IMR-90 (cell line): ENCODE results near the gene LMO2. TPM values are rescaled to one million over a fixed set of nuclear protein-coding genes. Genes with fewer than 3 reads are reported as not detected.

Source experiments
- ATAC-seq: fragments of 200-7000 bp; cut with Tn5 transposase; 2 replicates; pipeline ENCODE4 v1.9.1; 2020; ENCODE audit warnings: low read depth, mild to moderate bottlenecking, moderate library complexity
- BruUV-seq: library from RNA; stranded (reverse); fragments of 400-500 nt; replicated peaks from 2 replicates; lab custom pipeline; 2021; lab: Mats Ljungman, UMichigan
- CTCF ChIA-PET: fragments of 300-600 bp; formaldehyde crosslinking; extraction: SDS; loops from one replicate; lab custom pipeline; 2021; ENCODE audit warnings: antibody characterized with exemption; lab: Yijun Ruan, JAX
- POLR2A ChIA-PET: fragments of 300-600 bp; sonication (Branson Sonifier 250); formaldehyde crosslinking; loops from one replicate; lab custom pipeline; 2022; ENCODE audit warnings: antibody characterized with exemption; ENCODE audit not compliant: unreplicated experiment; lab: Charles Lee
- DNase-seq: peaks from one replicate; pipeline ENCODE4 v3.0.0; 2013
- H2AFZ ChIP-seq: replicated peaks from 2 replicates; pipeline ENCODE3; 2013; ENCODE audit warnings: low read length, mild to moderate bottlenecking; ENCODE audit not compliant: poor library complexity
- H2AK5ac ChIP-seq: 2 replicates; pipeline ENCODE4 v1.6.1; 2013; ENCODE audit warnings: low read depth, low read length, inconsistent platforms
- H2AK9ac ChIP-seq: replicated peaks from 2 replicates; pipeline ENCODE3; 2013; ENCODE audit warnings: mild to moderate bottlenecking, low read depth, low read length, moderate library complexity; ENCODE audit not compliant: poor library complexity
- H2BK120ac ChIP-seq: 2 replicates; pipeline ENCODE4 v1.6.1; 2013; ENCODE audit warnings: low read depth, low read length, inconsistent platforms
- H2BK15ac ChIP-seq: 3 replicates; pipeline ENCODE4 v1.6.1; 2013; ENCODE audit warnings: low read depth, low read length, inconsistent platforms
- H2BK20ac ChIP-seq: 2 replicates; pipeline ENCODE4 v1.6.1; 2013; ENCODE audit warnings: low read depth, mild to moderate bottlenecking, inconsistent platforms, low read length, moderate library complexity
- H2BK5ac ChIP-seq: 2 replicates; pipeline ENCODE4 v1.6.1; 2013; ENCODE audit warnings: mild to moderate bottlenecking, low read depth, low read length, inconsistent platforms; ENCODE audit not compliant: poor library complexity, severe bottlenecking
- H3K14ac ChIP-seq: replicated peaks from 2 replicates; pipeline ENCODE4 v1.6.1; 2013; ENCODE audit warnings: low read depth, low read length, inconsistent platforms
- H3K18ac ChIP-seq: 2 replicates; pipeline ENCODE4 v1.6.1; 2013; ENCODE audit warnings: low read depth, low read length, control low read depth
- H3K23ac ChIP-seq: 2 replicates; pipeline ENCODE4 v1.6.1; 2013; ENCODE audit warnings: low read depth, low read length, inconsistent platforms
- H3K27ac ChIP-seq: 2 replicates; pipeline ENCODE4 v1.5.1; 2013; ENCODE audit warnings: mild to moderate bottlenecking, control low read depth, low read length; ENCODE audit not compliant: insufficient read depth
- H3K27me3 ChIP-seq: 2 replicates; pipeline ENCODE4 v1.6.1; 2013; ENCODE audit warnings: low read length; ENCODE audit not compliant: control insufficient read depth, insufficient read depth
- H3K36me3 ChIP-seq: 2 replicates; pipeline ENCODE4 v1.6.1; 2013; ENCODE audit warnings: low read length, mixed read lengths; ENCODE audit not compliant: control insufficient read depth, insufficient read depth
- H3K4ac ChIP-seq: 2 replicates; pipeline ENCODE4 v1.6.1; 2013; ENCODE audit warnings: low read depth, low read length, inconsistent platforms
- H3K4me1 ChIP-seq: 2 replicates; pipeline ENCODE4 v1.6.1; 2013; ENCODE audit warnings: low read length, mixed read lengths; ENCODE audit not compliant: control insufficient read depth, insufficient read depth
- H3K4me2 ChIP-seq: 2 replicates; pipeline ENCODE4 v1.6.1; 2013; ENCODE audit warnings: low read depth, mild to moderate bottlenecking, control low read depth, low read length, moderate library complexity
- H3K4me3 ChIP-seq: 2 replicates; pipeline ENCODE4 v1.5.1; 2013; ENCODE audit warnings: low read depth, mild to moderate bottlenecking, control low read depth, low read length, moderate library complexity; ENCODE audit not compliant: insufficient read depth
- H3K56ac ChIP-seq: 2 replicates; pipeline ENCODE4 v1.6.1; 2013; ENCODE audit warnings: low read length, inconsistent platforms; ENCODE audit not compliant: insufficient read depth; ENCODE audit errors: extremely low read depth
- H3K79me1 ChIP-seq, 2 experiments: 2 replicates each; pipeline ENCODE4 v1.6.1; 2013; ENCODE audit warnings: low read length in 2 of 2, inconsistent platforms in 1 of 2, low read depth in 1 of 2
- H3K9ac ChIP-seq: 2 replicates; pipeline ENCODE4 v1.6.1; 2013; ENCODE audit warnings: low read depth, low read length, control low read depth
- H3K9me1 ChIP-seq: 2 replicates; pipeline ENCODE4 v1.6.1; 2013; ENCODE audit warnings: low read length, inconsistent platforms; ENCODE audit not compliant: insufficient read depth
- H3K9me3 ChIP-seq: 2 replicates; pipeline ENCODE4 v1.6.1; 2013; ENCODE audit warnings: low read length; ENCODE audit not compliant: control insufficient read depth, insufficient read depth
- H4K20me1 ChIP-seq: 2 replicates; pipeline ENCODE4 v1.6.1; 2013; ENCODE audit warnings: low read length, inconsistent platforms; ENCODE audit not compliant: insufficient read depth
- H4K5ac ChIP-seq: 2 replicates; pipeline ENCODE4 v1.6.1; 2013; ENCODE audit warnings: mild to moderate bottlenecking, low read depth, low read length, control low read depth
- H4K8ac ChIP-seq, 2 experiments: 2 replicates each; pipeline ENCODE4 v1.6.1; 2013; ENCODE audit warnings: low read depth in 2 of 2, low read length in 2 of 2, control low read depth in 1 of 2, inconsistent platforms in 1 of 2
- H4K91ac ChIP-seq: 2 replicates; pipeline ENCODE4 v1.6.1; 2013; ENCODE audit warnings: low read depth, low read length, inconsistent platforms; ENCODE audit not compliant: insufficient read depth
- BHLHE40 ChIP-seq: fragments of 150-350 bp; IDR thresholded peaks from 2 replicates; pipeline ENCODE4 v1.6.1; 2016; ENCODE audit warnings: mild to moderate bottlenecking, low read depth, low read length
- CEBPB ChIP-seq: IDR thresholded peaks from 2 replicates; pipeline ENCODE4 v1.6.1; 2012; ENCODE audit warnings: low read depth, low read length, improper control_type of control experiment
- CHD1 ChIP-seq: IDR thresholded peaks from 2 replicates; pipeline ENCODE4 v1.6.1; 2012; ENCODE audit warnings: low read depth, low read length, improper control_type of control experiment
- CTCF ChIP-seq: conservative IDR thresholded peaks from 2 replicates; pipeline ENCODE4 v1.5.1; 2012; ENCODE audit warnings: mild to moderate bottlenecking, low read depth, low read length, improper control_type of control experiment
- ELK1 ChIP-seq: fragments of 150-350 bp; IDR thresholded peaks from 2 replicates; pipeline ENCODE4 v1.6.1; 2016; ENCODE audit warnings: low read depth, mild to moderate bottlenecking, low read length, moderate library complexity, borderline replicate concordance
- FOS ChIP-seq: fragments of 150-350 bp; IDR thresholded peaks from 2 replicates; pipeline ENCODE4 v1.6.1; 2016; ENCODE audit warnings: low read depth, low read length
- MAFK ChIP-seq: IDR thresholded peaks from 2 replicates; pipeline ENCODE4 v1.6.1; 2012; ENCODE audit warnings: low read depth, low read length, improper control_type of control experiment
- MAZ ChIP-seq: IDR thresholded peaks from 2 replicates; pipeline ENCODE4 v1.6.1; 2012; ENCODE audit warnings: low read depth, mild to moderate bottlenecking, low read length, improper control_type of control experiment, moderate library complexity, borderline replicate concordance
- MXI1 ChIP-seq: IDR thresholded peaks from 2 replicates; pipeline ENCODE4 v1.6.1; 2012; ENCODE audit warnings: low read depth, mild to moderate bottlenecking, low read length, moderate library complexity, borderline replicate concordance
- NFE2L2 ChIP-seq: fragments of 150-350 bp; IDR thresholded peaks from 2 replicates; pipeline ENCODE4 v1.6.1; 2016; ENCODE audit warnings: low read depth, mild to moderate bottlenecking, low read length
- POLR2A ChIP-seq: IDR thresholded peaks from 2 replicates; pipeline ENCODE4 v1.6.1; 2012; ENCODE audit warnings: mild to moderate bottlenecking, low read depth, low read length
- RAD21 ChIP-seq: IDR thresholded peaks from 2 replicates; pipeline ENCODE4 v1.6.1; 2012; ENCODE audit warnings: low read length, improper control_type of control experiment
- RCOR1 ChIP-seq: IDR thresholded peaks from 2 replicates; pipeline ENCODE4 v1.6.1; 2012; ENCODE audit warnings: mild to moderate bottlenecking, low read length, improper control_type of control experiment; ENCODE audit not compliant: insufficient replicate concordance
- RFX5 ChIP-seq: IDR thresholded peaks from 2 replicates; pipeline ENCODE4 v1.8.0; 2012; ENCODE audit warnings: low read depth, mild to moderate bottlenecking, low read length, moderate library complexity
- SMC3 ChIP-seq: fragments of 150-350 bp; IDR thresholded peaks from 2 replicates; pipeline ENCODE4 v1.6.1; 2016; ENCODE audit warnings: low read depth, mild to moderate bottlenecking, antibody characterized with exemption, low read length, moderate library complexity
- USF2 ChIP-seq: fragments of 150-350 bp; IDR thresholded peaks from 2 replicates; pipeline ENCODE4 v1.6.1; 2017; ENCODE audit warnings: mild to moderate bottlenecking, antibody characterized with exemption, low read length, low read depth
- WGBS, 2 experiments: methylation state at CpG; one replicate each; pipeline versions ENCODE4 v1.1.5 to v1.1.7; 2013; ENCODE audit warnings: missing lambda C conversion rate in 2 of 2; ENCODE audit not compliant: insufficient read length in 1 of 2; ENCODE audit errors: extremely low coverage in 2 of 2; 5-methylcytosine and 5-hydroxymethylcytosine counted together
- dilution Hi-C: fragments of 300-500 bp; cut with HindIII; formaldehyde crosslinking; loops from one replicate; pipeline ENCODE4 v1.14.3; 2018; ENCODE audit warnings: low sequenced_read_pairs; ENCODE audit not compliant: unreplicated experiment
- in situ Hi-C: fragments of 300-500 bp; cut with MboI; formaldehyde crosslinking; loops from 3 replicates; pipeline ENCODE4 v1.14.3; 2019; ENCODE audit warnings: low sequenced_read_pairs, inconsistent platforms, mixed read lengths
- intact Hi-C: fragments of 100-400 bp; cut with micrococcal nuclease; formaldehyde crosslinking; loops from 2 replicates; pipeline ENCODE4 v1.10.0; 2022
- polyA plus RNA-seq, 3 experiments: library from polyadenylated mRNA; depleted of rRNA; stranded (reverse); fragments of >200 nt; gene quantifications; 2 replicates each; pipeline ENCODE4 v1.2.3, GENCODE V29; 2012; ENCODE audit warnings: low replicate concordance in 1 of 3
- total RNA-seq: library from RNA; depleted of rRNA; stranded (reverse); fragments of >200 nt; gene quantifications from 2 replicates; pipeline ENCODE4 v1.2.3, GENCODE V29; 2012

The LMO2 gene
- total and polyA plus RNA-seq, 2 of the 4 experiments (the other 2 are of a cell fraction): not detected

DNA sequence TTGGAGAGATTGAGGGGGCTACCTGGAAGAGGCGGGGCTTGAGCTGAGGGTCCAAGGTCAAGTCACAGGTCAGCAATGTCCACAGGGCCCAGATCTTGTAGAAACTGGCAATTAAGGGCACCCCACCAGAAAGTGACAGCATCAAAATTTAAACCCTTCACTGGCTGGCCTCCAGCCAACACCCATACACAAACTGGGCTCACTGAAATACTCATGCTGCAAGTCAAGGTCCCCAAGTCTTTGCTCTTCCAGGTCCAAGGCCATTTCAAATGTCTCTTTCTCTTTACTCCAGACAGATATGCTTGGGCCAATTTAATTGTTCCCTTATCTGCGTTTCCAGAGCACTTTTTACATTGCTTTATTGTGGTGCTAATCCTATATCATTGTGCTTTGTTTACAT lies 36.4 kb downstream of the LMO2 start:
- no peak overlapping the region for H4K91ac ChIP-seq
- no peaks in the 10 kb centered on the region for H3K9me1 ChIP-seq
- H4K5ac ChIP-seq: no peak overlapping the region
- DNase-seq: no peak
- CTCF ChIA-PET: no interaction called here
- POLR2A ChIA-PET: no interaction called here
- H3K36me3 ChIP-seq: no peaks in the 10 kb centered on the region
- H3K9ac ChIP-seq: no peak overlapping the region
- H4K8ac ChIP-seq: no peak overlapping the region
- no peak overlapping the region for H3K18ac ChIP-seq
- H2BK5ac ChIP-seq: no peak overlapping the region
- H2AFZ ChIP-seq: no peak overlapping the region
- no peak overlapping the region for H3K4me3 ChIP-seq
- peaks cover 54% of the 10 kb centered on the region for H3K27me3 ChIP-seq
- in situ Hi-C loops (no loop called here), intact Hi-C loops (loop anchor here (5.0 kb wide), 1 partner anchor 502 kb away; the partner anchor contains the start of gene ABTB2), dilution Hi-C loops (no loop called here)
- H3K4me1 ChIP-seq: no peaks in the 10 kb centered on the region
- no peak overlapping the region for H3K4me2 ChIP-seq
- no peak overlapping the region for H3K4ac ChIP-seq
- H3K79me1 ChIP-seq: no peaks in the 10 kb centered on the region
- no peak overlapping the region for H3K14ac ChIP-seq
- 0 out of 2 replicates have a peak, but pooled peaks cover 3% of the 10 kb centered on the region for H4K20me1 ChIP-seq
- WGBS, 2 experiments: no CpG with 5 or more reads among the region's 2 CpGs
- no peak overlapping the region for H2BK120ac ChIP-seq
- H2AK5ac ChIP-seq: no peak overlapping the region
- H2AK9ac ChIP-seq: no peak overlapping the region
- no peak for ATAC-seq
- no peaks in the 10 kb centered on the region for H3K9me3 ChIP-seq
- H2BK20ac ChIP-seq: no peak overlapping the region
- TF ChIP-seq POLR2A (no peak), CHD1 (no peak), NFE2L2 (no peak), BHLHE40 (no peak), MAZ (no peak), SMC3 (no peak), RAD21 (no peak), RCOR1 (no peak), MAFK (no peak), MXI1 (no peak), CTCF (no peak), RFX5 (no peak), USF2 (no peak), ELK1 (no peak), FOS (no peak), CEBPB (no peak)
- no TSS peak for BruUV-seq
- H3K27ac ChIP-seq: no peak overlapping the region
- no peak overlapping the region for H3K23ac ChIP-seq
- H2BK15ac ChIP-seq: no peak overlapping the region
- H3K56ac ChIP-seq: no peak overlapping the region
